K562 (cell line): ENCODE measurements around the gene RAP2C. TPM values are rescaled to one million over a fixed set of nuclear protein-coding genes. Genes with fewer than 3 reads are reported as not detected.

Source experiments
- CGGBP1 ChIP-seq: fragments of 250-450 bp; sonication (Bioruptor Pico); IDR thresholded peaks from 2 replicates; pipeline ENCODE4 v1.9.0; 2021; ENCODE audit warnings: mild to moderate bottlenecking
- ESRRA ChIP-seq: fragments of 450-650 bp; IDR thresholded peaks from 2 replicates; pipeline ENCODE4 v1.6.1; 2014; ENCODE audit warnings: low read depth, mild to moderate bottlenecking, moderate library complexity, borderline replicate concordance
- ETV1 ChIP-seq: fragments of 450-650 bp; conservative IDR thresholded peaks from 2 replicates; pipeline ENCODE4 v1.6.1; 2016; ENCODE audit warnings: missing genetic modification characterization, control low read depth, low read depth, missing compliant biosample characterization
- KLF16 ChIP-seq: IDR thresholded peaks from 2 replicates; pipeline ENCODE4 v1.6.1; 2016; ENCODE audit warnings: antibody characterized with exemption
- MCM5 ChIP-seq: fragments of 450-650 bp; IDR thresholded peaks from 2 replicates; pipeline ENCODE4 v1.6.1; 2016; ENCODE audit warnings: low read depth
- MEF2D ChIP-seq: conservative IDR thresholded peaks from 2 replicates; pipeline ENCODE4 v1.6.1; 2016; ENCODE audit warnings: low read depth, missing genetic modification characterization, missing compliant biosample characterization
- NR2C1 ChIP-seq, 2 experiments: fragments of 450-650 bp; IDR thresholded peaks; 2 replicates each; pipeline ENCODE4 v1.6.1; 2017; ENCODE audit warnings: mild to moderate bottlenecking in 2 of 2, antibody characterized with exemption in 1 of 2, inconsistent platforms in 1 of 2, missing compliant biosample characterization in 1 of 2, missing genetic modification characterization in 1 of 2
- RBM39 ChIP-seq: fragments of 200-400 bp; formaldehyde crosslinking; optimal IDR thresholded peaks from 2 replicates; pipeline ENCODE3; 2018; ENCODE audit warnings: low read depth, low read length
- SUPT5H ChIP-seq: fragments of 450-650 bp; IDR thresholded peaks from 2 replicates; pipeline ENCODE4 v1.6.1; 2016
- TAF1 ChIP-seq: IDR thresholded peaks from 2 replicates; pipeline ENCODE4 v1.6.1; 2011; ENCODE audit warnings: mild to moderate bottlenecking, low read length, moderate library complexity; ENCODE audit not compliant: insufficient read depth, control insufficient read depth, severe bottlenecking; ENCODE audit errors: extremely low read depth
- TAF9B ChIP-seq: fragments of 450-650 bp; IDR thresholded peaks from 2 replicates; pipeline ENCODE4 v1.6.1; 2018; ENCODE audit warnings: mild to moderate bottlenecking; ENCODE audit not compliant: partially characterized antibody
- UBTF ChIP-seq, 2 experiments: IDR thresholded peaks; 2 replicates each; pipeline ENCODE4 v1.6.1; 2012; ENCODE audit warnings: improper control_type of control experiment in 2 of 2, low read depth in 2 of 2, low read length in 2 of 2, borderline replicate concordance in 1 of 2
- ZEB2 ChIP-seq: fragments of 450-650 bp; IDR thresholded peaks from 2 replicates; pipeline ENCODE4 v1.6.1; 2016
- ZNF23 ChIP-seq: fragments of 250-450 bp; sonication (Bioruptor Pico); IDR thresholded peaks from 2 replicates; pipeline ENCODE4 v1.4.0; 2020; ENCODE audit warnings: mild to moderate bottlenecking
- ZNF324 ChIP-seq: fragments of 250-450 bp; sonication (Bioruptor Pico); IDR thresholded peaks from 2 replicates; pipeline ENCODE4 v1.4.0; 2020; ENCODE audit warnings: mild to moderate bottlenecking
- ZNF639 ChIP-seq, 2 experiments: fragments of 200-800 bp in 1 of 2; sonication (Bioruptor generic) in 1 of 2; sonication (generic) in 1 of 2; formaldehyde crosslinking in 1 of 2; IDR thresholded peaks in 1 of 2; conservative IDR thresholded peaks in 1 of 2; 2 replicates each; pipeline versions ENCODE4 v1.5.0 to v1.6.1; 2016 to 2020; ENCODE audit warnings: missing compliant biosample characterization in 1 of 2, missing genetic modification characterization in 1 of 2, missing genetic modification reagents in 1 of 2
- ZNF717 ChIP-seq: fragments of 250-450 bp; sonication (Bioruptor Pico); IDR thresholded peaks from 2 replicates; pipeline ENCODE4 v1.5.0; 2021
- polyA plus RNA-seq, 8 experiments: library from polyadenylated mRNA; depleted of rRNA in 4 of 8; stranded (reverse) in 5 of 8; unstranded in 3 of 8; fragments of >200 nt; fragmentation: Nextera tagmentation in 2 of 8; fragmentation: Illumina TruSeq in 1 of 8; extraction: Ambion mirVana in 2 of 8; extraction: Trizol in 1 of 8; gene quantifications; 2 replicates each; pipeline versions ENCODE4 v1.2.1 to v1.2.3, GENCODE V29; 2011 to 2014; ENCODE audit warnings: inconsistent platforms in 1 of 8, missing spikeins in 1 of 8
- total RNA-seq, 7 experiments: library from RNA; depleted of rRNA in 6 of 7; stranded (reverse); fragments of >200 nt in 6 of 7; fragmentation: Illumina TruSeq in 2 of 7; extraction: Trizol in 2 of 7; gene quantifications; 2 replicates each; pipeline versions ENCODE4 v1.2.1 to v1.2.3, GENCODE V29; 2011 to 2021; ENCODE audit warnings: low replicate concordance in 1 of 7
- TF ChIP-seq, protein P1 (sequence below): sonication (generic); formaldehyde crosslinking; IDR thresholded peaks from 2 replicates; pipeline ENCODE4 v1.8.0; 2022; ENCODE audit warnings: missing genetic modification reagents, mild to moderate bottlenecking, moderate library complexity, borderline replicate concordance
- TF ChIP-seq, protein P2 (sequence below): fragments of 250-450 bp; sonication (Bioruptor Pico); IDR thresholded peaks from 2 replicates; pipeline ENCODE4 v1.5.0; 2021

The RAP2C gene
- total and polyA plus RNA-seq, 9 of the 15 experiments (the other 6 are each of a cell fraction or from before 2014, with no cell fraction given) = 7.8 to 28.6 (median 18.6) TPM

- 0 out of 4 replicates have a peak, but pooled peaks of 1 of the 2 experiments have one; percentile 24 for TF ChIP-seq ZNF639 (CRISPR knock-in tag; conservative IDR thresholded peaks at IDR 0.05 in 1 of 2, IDR thresholded peaks at IDR 0.05 in 1 of 2)
- TF ChIP-seq, protein P1, sequence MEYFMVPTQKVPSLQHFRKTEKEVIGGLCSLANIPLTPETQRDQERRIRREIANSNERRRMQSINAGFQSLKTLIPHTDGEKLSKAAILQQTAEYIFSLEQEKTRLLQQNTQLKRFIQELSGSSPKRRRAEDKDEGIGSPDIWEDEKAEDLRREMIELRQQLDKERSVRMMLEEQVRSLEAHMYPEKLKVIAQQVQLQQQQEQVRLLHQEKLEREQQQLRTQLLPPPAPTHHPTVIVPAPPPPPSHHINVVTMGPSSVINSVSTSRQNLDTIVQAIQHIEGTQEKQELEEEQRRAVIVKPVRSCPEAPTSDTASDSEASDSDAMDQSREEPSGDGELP (CRISPR knock-in tag) = peak; percentile 28; the same call in 1 of the 2 replicates
- TF ChIP-seq UBTF (IDR thresholded peaks at IDR 0.05; ENCODE audit: borderline replicate concordance in 1 of 2, low read depth in 2 of 2, low read length in 2 of 2) = peak; percentile 84 to 97; a peak in 3 of 4 replicates
- no peak for TF ChIP-seq KLF16
- TF ChIP-seq TAF9B = no peak
- TF ChIP-seq ZNF23 (CRISPR knock-in tag) = no peak
- no peak for TF ChIP-seq MCM5
- no peak for TF ChIP-seq ZNF717 (CRISPR knock-in tag)
- no peak for TF ChIP-seq MEF2D (tag)
- peak; percentile 25; the same call in 1 of the 2 replicates for TF ChIP-seq SUPT5H
- no peak for TF ChIP-seq ETV1 (tag)
- TF ChIP-seq, protein P2, sequence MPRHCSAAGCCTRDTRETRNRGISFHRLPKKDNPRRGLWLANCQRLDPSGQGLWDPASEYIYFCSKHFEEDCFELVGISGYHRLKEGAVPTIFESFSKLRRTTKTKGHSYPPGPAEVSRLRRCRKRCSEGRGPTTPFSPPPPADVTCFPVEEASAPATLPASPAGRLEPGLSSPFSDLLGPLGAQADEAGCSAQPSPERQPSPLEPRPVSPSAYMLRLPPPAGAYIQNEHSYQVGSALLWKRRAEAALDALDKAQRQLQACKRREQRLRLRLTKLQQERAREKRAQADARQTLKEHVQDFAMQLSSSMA (CRISPR knock-in tag) = no peak
- TF ChIP-seq NR2C1 (IDR thresholded peaks at IDR 0.05) = peak; percentile 78
- peak; percentile 88 for TF ChIP-seq NR2C1 (tag; IDR thresholded peaks at IDR 0.05)
- no peak for TF ChIP-seq ESRRA
- peak; percentile 56 for TF ChIP-seq TAF1
- no peak for TF ChIP-seq ZNF324 (CRISPR knock-in tag)
- TF ChIP-seq CGGBP1 = no peak
- TF ChIP-seq ZEB2 = no peak
- no peak for TF ChIP-seq RBM39
Observed at GRCh38 chrX:132218100-132218812, 991 bp downstream of the RAP2C start (continued).
